ENCODE results near the gene GCSAML.

- TF ChIP-seq SP1 (IDR thresholded peaks at IDR 0.05) (no peak), NFRKB (IDR thresholded peaks at IDR 0.05) (no peak), FOXA1 (IDR thresholded peaks at IDR 0.05) (no peak), ARNT (IDR thresholded peaks at IDR 0.05) (no peak), SUZ12 (IDR thresholded peaks at IDR 0.05) (no peak), FOXM1 (IDR thresholded peaks at IDR 0.05; ENCODE audit: borderline replicate concordance) (no peak), ZNF384 (IDR thresholded peaks at IDR 0.05) (no peak)
These were observed 12.6 kb upstream of the GCSAML start, which contains the start of gene OR2C3 for GRCh38 chr1:247536340-247536739.

Measured in HEK293T (cell line).